ENCODE results near the gene UNC93A. TPM values are rescaled to one million over a fixed set of nuclear protein-coding genes. Genes with fewer than 3 reads are reported as not detected.
"Not testable (repeated sequence)": the region's sequence is repeated elsewhere in the genome, so short reads cannot be mapped to it uniquely, and the experiment has no call there.

Gene UNC93A
- total and polyA plus RNA-seq, 9 donors = 0.39 to 2.8 TPM; not detected in 7

- not testable (repeated sequence) for DNase-seq; H3K27me3 ChIP-seq (ENCODE audit: control insufficient read depth, insufficient read depth, low read length); H3K36me3 ChIP-seq (ENCODE audit: control insufficient read depth, insufficient read depth, low read length); H3K4me1 ChIP-seq (ENCODE audit: control insufficient read depth, insufficient read depth, low read length); H3K4me3 ChIP-seq (ENCODE audit: low read length); H3K9me3 ChIP-seq (replicated peaks; ENCODE audit: control insufficient read depth, low read depth, low read length); H3K27ac ChIP-seq (ENCODE audit: low read length)
- 57% methylated on average over 2 of the region's 5 CpGs for WGBS (ENCODE audit: insufficient coverage)
Measured at GRCh38 chr6:167280466-167280865, 10.6 kb upstream of the UNC93A start.

- Histone ChIP-seq H3K9me3 (replicated peaks; ENCODE audit: control insufficient read depth, low read depth, low read length) (no peaks in the 10 kb centered on the region), H3K27me3 (ENCODE audit: control insufficient read depth, insufficient read depth, low read length) (peaks cover 2% of the 10 kb centered on the region), H3K4me3 (ENCODE audit: low read length) (no peak overlapping the region), H3K36me3 (ENCODE audit: control insufficient read depth, insufficient read depth, low read length) (no peaks in the 10 kb centered on the region), H3K27ac (ENCODE audit: low read length) (no peak overlapping the region), H3K4me1 (ENCODE audit: control insufficient read depth, insufficient read depth, low read length) (peaks cover 5% of the 10 kb centered on the region)
- no peak for DNase-seq
Measured at GRCh38 chr6:167282165-167282564, 8.9 kb upstream of the UNC93A start.

- H3K4me1 ChIP-seq (ENCODE audit: control insufficient read depth, insufficient read depth, low read length); H3K9me3 ChIP-seq (replicated peaks; ENCODE audit: control insufficient read depth, low read depth, low read length); DNase-seq; H3K4me3 ChIP-seq (ENCODE audit: low read length); H3K36me3 ChIP-seq (ENCODE audit: control insufficient read depth, insufficient read depth, low read length); H3K27ac ChIP-seq (ENCODE audit: low read length); H3K27me3 ChIP-seq (ENCODE audit: control insufficient read depth, insufficient read depth, low read length): not testable (repeated sequence)
- WGBS (ENCODE audit: insufficient coverage) = no CpG with 5 or more reads among the region's 13 CpGs
Measured at GRCh38 chr6:167284565-167284964, 6.5 kb upstream of the UNC93A start.

GRCh38 chr6:167285077-167285770, 5.9 kb upstream of the UNC93A start:
- H3K27me3 ChIP-seq (ENCODE audit: control insufficient read depth, insufficient read depth, low read length) = peaks cover 2% of the 10 kb centered on the region
- DNase-seq = no peak
- 80% methylated on average over 9 of the region's 15 CpGs for WGBS (ENCODE audit: insufficient coverage)
- no peak overlapping the region for H3K4me3 ChIP-seq (ENCODE audit: low read length)
- no peaks in the 10 kb centered on the region for H3K9me3 ChIP-seq (replicated peaks; ENCODE audit: control insufficient read depth, low read depth, low read length)
- H3K4me1 ChIP-seq (ENCODE audit: control insufficient read depth, insufficient read depth, low read length) = peaks cover 5% of the 10 kb centered on the region
- no peak overlapping the region for H3K27ac ChIP-seq (ENCODE audit: low read length)
- H3K36me3 ChIP-seq (ENCODE audit: control insufficient read depth, insufficient read depth, low read length) = no peaks in the 10 kb centered on the region

- Histone ChIP-seq H3K27ac (ENCODE audit: low read length) (no peak overlapping the region), H3K4me3 (ENCODE audit: low read length) (no peak overlapping the region), H3K9me3 (replicated peaks; ENCODE audit: control insufficient read depth, low read depth, low read length) (no peaks in the 10 kb centered on the region), H3K36me3 (ENCODE audit: control insufficient read depth, insufficient read depth, low read length) (no peaks in the 10 kb centered on the region), H3K27me3 (ENCODE audit: control insufficient read depth, insufficient read depth, low read length) (no peaks in the 10 kb centered on the region), H3K4me1 (ENCODE audit: control insufficient read depth, insufficient read depth, low read length) (peaks cover 5% of the 10 kb centered on the region)
- no peak for DNase-seq
- WGBS (ENCODE audit: insufficient coverage) = 85% methylated on average over 11 of the region's 13 CpGs
Measured at GRCh38 chr6:167287513-167288048, 3.5 kb upstream of the UNC93A start.

GRCh38 chr6:167288591-167289225, 2.4 kb upstream of the UNC93A start:
- not testable (repeated sequence) for H3K36me3 ChIP-seq (ENCODE audit: control insufficient read depth, insufficient read depth, low read length); H3K27me3 ChIP-seq (ENCODE audit: control insufficient read depth, insufficient read depth, low read length); H3K4me3 ChIP-seq (ENCODE audit: low read length); H3K9me3 ChIP-seq (replicated peaks; ENCODE audit: control insufficient read depth, low read depth, low read length); H3K27ac ChIP-seq (ENCODE audit: low read length)
- peaks cover 14% of the 10 kb centered on the region for H3K4me1 ChIP-seq (ENCODE audit: control insufficient read depth, insufficient read depth, low read length)
- WGBS (ENCODE audit: insufficient coverage) = 25% methylated on average over 2 of the region's 14 CpGs
- peak; percentile 30 for DNase-seq

- DNase-seq; H3K4me3 ChIP-seq (ENCODE audit: low read length); H3K27ac ChIP-seq (ENCODE audit: low read length): not testable (repeated sequence)
Measured at GRCh38 chr6:167289291-167289690, 1.8 kb upstream of the UNC93A start.

GRCh38 chr6:167291623-167292300, 647 bp downstream of the UNC93A start:
- no peaks in the 10 kb centered on the region for H3K27me3 ChIP-seq (ENCODE audit: control insufficient read depth, insufficient read depth, low read length)
- H3K4me1 ChIP-seq (ENCODE audit: control insufficient read depth, insufficient read depth, low read length) = peaks cover 9% of the 10 kb centered on the region
- H3K27ac ChIP-seq (ENCODE audit: low read length) = no peak overlapping the region
- no peaks in the 10 kb centered on the region for H3K36me3 ChIP-seq (ENCODE audit: control insufficient read depth, insufficient read depth, low read length)
- no peaks in the 10 kb centered on the region for H3K9me3 ChIP-seq (replicated peaks; ENCODE audit: control insufficient read depth, low read depth, low read length)
- no peak for DNase-seq
- H3K4me3 ChIP-seq (ENCODE audit: low read length) = no peak overlapping the region
- 91% methylated on average over 4 of the region's 7 CpGs for WGBS (ENCODE audit: insufficient coverage)

More at GRCh38 chr6:167289291-167289690, 1.8 kb upstream of the UNC93A start:
- peaks cover 14% of the 10 kb centered on the region for H3K4me1 ChIP-seq (ENCODE audit: control insufficient read depth, insufficient read depth, low read length)
- not testable (repeated sequence) for H3K9me3 ChIP-seq (replicated peaks; ENCODE audit: control insufficient read depth, low read depth, low read length); H3K27me3 ChIP-seq (ENCODE audit: control insufficient read depth, insufficient read depth, low read length); H3K36me3 ChIP-seq (ENCODE audit: control insufficient read depth, insufficient read depth, low read length)
- WGBS (ENCODE audit: insufficient coverage) = no CpG with 5 or more reads among the region's 2 CpGs

GRCh38 chr6:167292301-167293087, 1.4 kb downstream of the UNC93A start:
- Histone ChIP-seq H3K27ac (ENCODE audit: low read length) (no peak overlapping the region), H3K36me3 (ENCODE audit: control insufficient read depth, insufficient read depth, low read length) (no peaks in the 10 kb centered on the region), H3K4me1 (ENCODE audit: control insufficient read depth, insufficient read depth, low read length) (peaks cover 9% of the 10 kb centered on the region), H3K4me3 (ENCODE audit: low read length) (no peak overlapping the region), H3K9me3 (replicated peaks; ENCODE audit: control insufficient read depth, low read depth, low read length) (no peaks in the 10 kb centered on the region), H3K27me3 (ENCODE audit: control insufficient read depth, insufficient read depth, low read length) (no peaks in the 10 kb centered on the region)
- 66% methylated on average over 4 of the region's 6 CpGs for WGBS (ENCODE audit: insufficient coverage)
- no peak for DNase-seq

Data from muscle of leg (tissue), 11 donors.